Measurements from ENCODE around the gene PPIE. TPM values are rescaled to one million over a fixed set of nuclear protein-coding genes. Genes with fewer than 3 reads are reported as not detected.

PPIE gene
- total RNA-seq, 1 experiment from 2014 or later: 62.8 TPM

DNA sequence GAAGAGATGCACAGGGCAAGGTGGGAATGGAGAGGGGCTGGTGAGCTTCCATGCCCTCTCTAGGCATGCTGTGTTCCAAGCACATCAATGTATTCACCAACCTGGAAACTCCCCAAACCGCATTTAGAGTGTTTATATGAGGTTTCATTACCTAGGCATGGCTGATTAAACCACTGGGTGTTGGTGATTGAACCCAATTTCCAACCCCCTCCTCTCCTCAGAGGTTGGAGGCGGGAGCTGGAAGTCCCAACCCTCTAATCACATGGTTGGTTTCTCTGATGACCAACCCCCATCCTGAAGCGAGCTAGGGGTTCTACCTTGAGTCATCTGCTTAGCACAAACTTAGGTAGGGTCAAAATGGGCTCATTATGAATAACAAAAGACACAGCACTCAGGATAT lies 3.0 kb upstream of the PPIE start:
- CTCF ChIA-PET: no interaction called here
- intact Hi-C loops (cut with micrococcal nuclease; ENCODE audit: unreplicated experiment): no loop called here

DNA sequence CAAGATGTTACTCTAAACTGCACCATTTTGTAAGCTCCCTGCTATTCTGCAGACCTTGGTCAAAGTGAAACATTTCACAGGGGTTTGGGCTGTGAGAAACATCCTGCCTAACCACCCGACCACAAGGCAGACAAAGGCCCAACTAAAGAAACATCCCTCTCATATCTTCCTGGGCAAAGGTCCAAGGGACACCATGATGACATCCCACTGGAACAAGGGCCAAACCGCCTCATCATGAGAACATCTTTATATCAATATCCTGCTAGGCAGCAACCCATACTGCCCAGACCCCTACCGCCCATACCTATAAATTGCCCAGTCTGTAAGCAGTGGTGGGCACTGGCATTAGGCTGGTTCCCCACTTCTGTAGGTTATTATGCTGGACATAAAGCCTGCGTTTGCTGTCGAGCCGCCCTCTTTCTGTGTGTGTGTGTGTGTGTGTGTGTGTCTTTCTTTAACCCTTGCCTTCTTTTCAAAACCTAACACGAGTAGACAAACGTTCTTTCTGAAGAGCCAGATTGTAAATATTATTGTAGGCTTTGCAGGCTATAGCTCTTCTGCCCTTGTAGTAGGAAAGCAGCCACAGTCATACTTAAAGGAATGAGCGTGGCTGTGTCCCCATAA lies 1.0 kb upstream of the PPIE start:
- Histone ChIP-seq H3K4me1 (ENCODE audit: insufficient read depth, low read length, poor library complexity, severe bottlenecking) (peaks cover 9% of the 10 kb centered on the region), H3K27me3 (replicated peaks; ENCODE audit: insufficient read depth, low read depth, low read length, poor library complexity) (peaks cover 9% of the 10 kb centered on the region), H3K27ac (ENCODE audit: low read depth, low read length, poor library complexity, severe bottlenecking) (no peak overlapping the region), H3K36me3 (ENCODE audit: insufficient read depth, low read length, poor library complexity, severe bottlenecking) (peaks cover 21% of the 10 kb centered on the region), H3K9me3 (ENCODE audit: low read depth, low read length, poor library complexity, severe bottlenecking) (no peaks in the 10 kb centered on the region), H3K4me3 (ENCODE audit: low read depth, low read length, poor library complexity, severe bottlenecking) (no peak overlapping the region)
- TF ChIP-seq EZH2 (IDR thresholded peaks at IDR 0.05; ENCODE audit: borderline replicate concordance, low read depth, low read length, poor library complexity, severe bottlenecking): no peak
- TF ChIP-seq, protein P1, sequence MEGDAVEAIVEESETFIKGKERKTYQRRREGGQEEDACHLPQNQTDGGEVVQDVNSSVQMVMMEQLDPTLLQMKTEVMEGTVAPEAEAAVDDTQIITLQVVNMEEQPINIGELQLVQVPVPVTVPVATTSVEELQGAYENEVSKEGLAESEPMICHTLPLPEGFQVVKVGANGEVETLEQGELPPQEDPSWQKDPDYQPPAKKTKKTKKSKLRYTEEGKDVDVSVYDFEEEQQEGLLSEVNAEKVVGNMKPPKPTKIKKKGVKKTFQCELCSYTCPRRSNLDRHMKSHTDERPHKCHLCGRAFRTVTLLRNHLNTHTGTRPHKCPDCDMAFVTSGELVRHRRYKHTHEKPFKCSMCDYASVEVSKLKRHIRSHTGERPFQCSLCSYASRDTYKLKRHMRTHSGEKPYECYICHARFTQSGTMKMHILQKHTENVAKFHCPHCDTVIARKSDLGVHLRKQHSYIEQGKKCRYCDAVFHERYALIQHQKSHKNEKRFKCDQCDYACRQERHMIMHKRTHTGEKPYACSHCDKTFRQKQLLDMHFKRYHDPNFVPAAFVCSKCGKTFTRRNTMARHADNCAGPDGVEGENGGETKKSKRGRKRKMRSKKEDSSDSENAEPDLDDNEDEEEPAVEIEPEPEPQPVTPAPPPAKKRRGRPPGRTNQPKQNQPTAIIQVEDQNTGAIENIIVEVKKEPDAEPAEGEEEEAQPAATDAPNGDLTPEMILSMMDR (conservative IDR thresholded peaks at IDR 0.05; ENCODE audit: low read depth, low read length): no peak
- POLR2A ChIA-PET (ENCODE audit: low non-redundant PET): no interaction called here
- no peak for DNase-seq (ENCODE audit: low spot score)
- no TSS peak for BruUV-seq (replicated peaks)
- intact Hi-C loops (cut with micrococcal nuclease; ENCODE audit: unreplicated experiment): no loop called here
- CTCF ChIA-PET: no interaction called here

More for the DNA sequence above, 3.0 kb upstream of the PPIE start:
- no TSS peak for BruUV-seq (replicated peaks)
- DNase-seq (ENCODE audit: low spot score): no peak
- H3K4me3 ChIP-seq (ENCODE audit: low read depth, low read length, poor library complexity, severe bottlenecking): no peak overlapping the region
- H3K9me3 ChIP-seq (ENCODE audit: low read depth, low read length, poor library complexity, severe bottlenecking): no peaks in the 10 kb centered on the region
- POLR2A ChIA-PET (ENCODE audit: low non-redundant PET): no interaction called here
- H3K27ac ChIP-seq (ENCODE audit: low read depth, low read length, poor library complexity, severe bottlenecking): no peak overlapping the region
- peaks cover 17% of the 10 kb centered on the region for H3K27me3 ChIP-seq (replicated peaks; ENCODE audit: insufficient read depth, low read depth, low read length, poor library complexity)
- TF ChIP-seq, protein P1 (conservative IDR thresholded peaks at IDR 0.05; ENCODE audit: low read depth, low read length): no peak
- TF ChIP-seq EZH2 (IDR thresholded peaks at IDR 0.05; ENCODE audit: borderline replicate concordance, low read depth, low read length, poor library complexity, severe bottlenecking): no peak
- H3K36me3 ChIP-seq (ENCODE audit: insufficient read depth, low read length, poor library complexity, severe bottlenecking): peaks cover 7% of the 10 kb centered on the region
- H3K4me1 ChIP-seq (ENCODE audit: insufficient read depth, low read length, poor library complexity, severe bottlenecking): peaks cover 9% of the 10 kb centered on the region

DNA sequence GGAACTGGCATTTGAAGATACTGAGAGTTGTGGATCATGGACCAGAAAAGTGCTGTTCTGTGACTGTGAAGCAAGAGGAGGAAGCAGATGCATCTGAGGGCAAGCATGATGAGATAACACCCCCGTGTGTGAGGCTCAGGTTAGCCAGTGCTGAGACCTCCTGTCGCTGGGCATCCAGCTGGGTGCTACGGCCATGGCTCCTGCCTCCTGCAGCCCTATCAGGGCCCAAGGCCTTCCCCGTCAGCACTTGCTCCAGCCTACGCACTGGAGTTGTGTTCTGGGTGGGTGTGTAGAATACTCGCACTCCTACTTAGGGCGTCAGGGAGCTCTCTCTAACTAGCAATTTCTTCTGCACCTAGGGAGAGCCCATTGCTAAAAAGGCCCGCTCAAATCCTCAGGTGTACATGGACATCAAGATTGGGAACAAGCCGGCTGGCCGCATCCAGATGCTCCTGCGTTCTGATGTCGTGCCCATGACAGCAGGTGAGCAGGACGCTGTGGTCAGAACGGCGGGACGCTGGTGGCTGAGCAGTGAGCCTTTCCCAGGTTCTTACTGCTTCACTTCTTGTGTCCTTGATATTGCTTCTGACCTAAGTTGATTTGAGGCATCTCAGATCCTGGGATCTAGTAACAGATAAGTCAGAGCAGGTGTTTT lies 6.5 kb downstream of the PPIE start:
- CTCF ChIA-PET: no interaction called here
- H3K27ac ChIP-seq (ENCODE audit: low read depth, low read length, poor library complexity, severe bottlenecking): no peak overlapping the region
- TF ChIP-seq, protein P1 (conservative IDR thresholded peaks at IDR 0.05; ENCODE audit: low read depth, low read length): no peak
- no peak for TF ChIP-seq EZH2 (IDR thresholded peaks at IDR 0.05; ENCODE audit: borderline replicate concordance, low read depth, low read length, poor library complexity, severe bottlenecking)
- intact Hi-C loops (cut with micrococcal nuclease; ENCODE audit: unreplicated experiment): no loop called here
- BruUV-seq (replicated peaks): no TSS peak
- H3K36me3 ChIP-seq (ENCODE audit: insufficient read depth, low read length, poor library complexity, severe bottlenecking): peaks cover 87% of the 10 kb centered on the region
- no peak for DNase-seq (ENCODE audit: low spot score)
- POLR2A ChIA-PET (ENCODE audit: low non-redundant PET): no interaction called here
- H3K4me1 ChIP-seq (ENCODE audit: insufficient read depth, low read length, poor library complexity, severe bottlenecking): peaks cover under 1% of the 10 kb centered on the region
- H3K4me3 ChIP-seq (ENCODE audit: low read depth, low read length, poor library complexity, severe bottlenecking): no peak overlapping the region
- H3K27me3 ChIP-seq (replicated peaks; ENCODE audit: insufficient read depth, low read depth, low read length, poor library complexity): no peaks in the 10 kb centered on the region
- H3K9me3 ChIP-seq (ENCODE audit: low read depth, low read length, poor library complexity, severe bottlenecking): no peaks in the 10 kb centered on the region
